ENCODE data around the gene ZSCAN2.
"Not testable (repeated sequence)": the region's sequence is repeated elsewhere in the genome, so short reads cannot be mapped to it uniquely, and the experiment has no call there.

ZSCAN2 gene

DNA sequence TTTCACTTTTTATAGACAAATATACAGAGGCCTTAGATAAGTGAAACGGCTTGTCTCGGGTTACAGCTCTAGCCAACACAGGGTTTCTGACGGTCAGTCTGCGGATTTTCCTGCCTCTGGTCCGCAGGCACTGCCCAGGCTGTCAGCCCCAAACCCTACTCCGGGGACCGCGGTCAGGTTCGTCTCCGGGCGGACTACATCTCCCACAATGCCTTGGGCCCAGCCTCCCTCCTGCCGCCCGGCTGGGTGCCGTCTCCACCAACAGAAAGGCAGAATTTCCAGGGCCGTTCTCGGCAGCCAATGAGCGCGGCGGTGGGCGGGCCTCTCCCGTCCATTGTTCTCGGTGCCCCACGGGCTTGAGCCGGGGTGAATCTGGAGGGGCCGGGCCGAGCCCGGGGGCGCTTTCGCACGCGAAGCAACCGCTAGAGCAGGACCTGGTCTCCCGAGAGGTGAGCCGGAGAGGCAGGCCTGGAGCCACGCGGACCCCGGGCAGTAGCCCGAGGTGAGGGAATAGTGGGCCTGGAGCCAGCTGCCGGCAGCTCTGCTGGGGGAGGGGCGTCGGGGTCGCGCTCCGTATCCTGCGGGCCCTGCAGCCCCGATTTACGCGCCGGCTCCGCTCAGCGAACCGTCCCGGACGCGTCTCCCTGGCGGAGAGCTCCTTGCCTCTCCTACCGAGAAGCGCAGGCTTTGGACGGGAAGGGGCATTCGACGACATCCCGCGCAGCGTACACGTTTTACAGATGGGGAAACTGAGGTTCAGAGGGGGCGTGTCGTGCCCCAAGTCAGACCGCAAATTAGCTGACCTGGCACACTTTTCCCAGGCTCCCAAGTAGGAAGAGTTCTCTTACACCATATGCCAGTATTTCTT, at the start of gene ZSCAN2:
Gene ZSCAN2 (plus strand): TSS at position 323 of the 868 bp plus-strand sequence. CDS start 2,919 bp downstream, outside the sequence.
- DNase-seq: peak; percentile 96

DNA sequence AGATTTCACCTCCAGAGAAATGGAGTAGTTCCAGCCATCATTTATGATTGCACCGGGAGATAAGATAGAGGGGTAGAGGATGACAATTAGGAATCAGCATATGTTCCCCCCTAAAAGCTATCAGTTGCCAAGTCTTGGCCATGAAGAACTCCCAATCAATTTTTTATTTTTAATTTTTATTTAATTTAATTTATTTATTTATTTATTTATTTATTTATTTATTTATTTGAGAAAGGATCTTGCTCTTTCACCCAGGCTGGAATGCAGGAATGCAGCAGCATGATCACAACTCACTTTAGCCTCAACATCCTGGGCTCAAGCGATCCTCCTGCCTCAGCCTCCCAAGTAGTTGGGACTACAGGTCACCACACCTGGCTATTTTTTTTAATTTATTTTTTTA, 49.2 kb upstream of the ZSCAN2 start:
- DNase-seq: not testable (repeated sequence)

DNA sequence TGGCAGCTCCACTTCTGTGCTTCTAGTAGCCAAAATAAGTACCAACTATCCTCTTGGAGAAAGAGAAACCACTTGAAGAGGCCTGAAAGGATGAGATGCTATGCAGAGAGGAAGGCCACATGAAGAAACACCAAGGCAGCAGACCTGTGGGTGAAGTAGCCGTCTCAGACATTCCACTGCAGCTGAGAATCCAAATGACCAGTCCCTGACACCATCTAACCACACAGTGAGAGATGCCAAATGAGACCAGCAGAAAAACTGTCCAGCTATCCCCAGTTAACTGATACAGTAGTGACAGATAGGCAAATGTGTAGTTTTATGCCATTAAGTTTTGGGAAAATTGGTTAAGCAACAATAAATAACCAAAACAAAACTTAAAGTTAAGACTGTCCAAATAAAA, 47.9 kb upstream of the ZSCAN2 start:
- DNase-seq: no peak

DNA sequence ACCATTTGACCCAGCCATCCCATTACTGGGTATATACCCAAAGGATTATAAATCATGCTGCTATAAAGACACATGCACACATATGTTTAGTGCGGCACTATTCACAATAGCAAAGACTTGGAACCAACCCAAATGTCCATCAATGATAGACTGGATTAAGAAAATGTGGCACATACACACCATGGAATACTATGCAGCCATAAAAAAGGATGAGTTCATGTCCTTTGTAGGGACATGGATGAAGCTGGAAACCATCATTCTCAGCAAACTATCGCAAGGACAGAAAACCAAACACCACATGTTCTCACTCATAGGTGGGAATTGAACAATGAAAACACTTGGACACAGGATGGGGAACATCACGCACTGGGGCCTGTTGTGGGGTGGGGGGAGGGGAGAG, 44.1 kb upstream of the ZSCAN2 start:
- not testable (repeated sequence) for DNase-seq

DNA sequence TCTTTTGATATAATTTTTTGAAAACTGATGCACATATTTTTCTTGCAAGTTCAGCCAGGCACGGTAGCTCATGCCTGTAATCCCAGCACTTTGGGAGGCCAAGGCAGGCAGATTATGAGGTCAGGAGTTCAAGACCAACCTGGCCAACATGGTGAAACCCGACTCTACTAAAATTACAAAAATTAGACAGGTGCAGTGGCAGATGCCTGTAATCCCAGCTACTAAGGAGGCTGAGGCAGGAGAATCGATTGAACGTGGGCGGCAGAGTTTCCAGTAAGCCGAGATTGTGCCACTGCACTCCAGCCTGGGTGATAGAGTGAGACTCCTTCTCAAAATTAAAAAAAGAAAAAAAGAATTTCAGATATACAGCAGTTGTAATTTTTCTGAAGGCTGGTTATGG, 32.8 kb upstream of the ZSCAN2 start:
- not testable (repeated sequence) for DNase-seq

DNA sequence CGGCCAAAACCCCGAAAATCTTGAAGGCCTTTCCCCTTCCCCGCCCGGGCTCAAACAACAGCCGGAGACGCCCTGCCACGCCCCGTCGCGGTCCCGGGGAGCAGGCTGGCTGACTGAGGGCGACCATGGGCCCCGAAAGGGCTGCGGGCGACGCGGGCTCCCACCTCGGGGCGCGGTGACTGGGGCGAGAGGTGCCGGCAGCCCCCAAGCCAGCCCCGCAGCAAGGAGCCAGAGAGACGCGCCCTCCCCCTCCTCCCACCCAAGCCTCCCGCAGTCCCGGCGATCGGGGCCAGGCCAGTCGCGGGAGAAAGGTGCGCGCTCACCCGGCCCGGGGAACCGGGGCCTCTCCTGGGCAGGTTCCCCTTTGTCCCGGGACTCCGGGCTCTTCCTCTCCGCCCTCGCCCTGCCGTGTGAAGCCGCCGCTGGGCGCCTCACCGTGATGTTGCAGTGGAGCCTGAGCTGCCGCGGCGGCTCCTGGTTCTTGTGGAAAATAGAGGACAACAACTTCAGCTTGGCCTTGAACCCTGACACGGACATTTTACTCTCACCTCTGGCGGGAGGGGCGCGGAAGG, 30.6 kb upstream of the ZSCAN2 start:
- peak; percentile 66 for DNase-seq

DNA sequence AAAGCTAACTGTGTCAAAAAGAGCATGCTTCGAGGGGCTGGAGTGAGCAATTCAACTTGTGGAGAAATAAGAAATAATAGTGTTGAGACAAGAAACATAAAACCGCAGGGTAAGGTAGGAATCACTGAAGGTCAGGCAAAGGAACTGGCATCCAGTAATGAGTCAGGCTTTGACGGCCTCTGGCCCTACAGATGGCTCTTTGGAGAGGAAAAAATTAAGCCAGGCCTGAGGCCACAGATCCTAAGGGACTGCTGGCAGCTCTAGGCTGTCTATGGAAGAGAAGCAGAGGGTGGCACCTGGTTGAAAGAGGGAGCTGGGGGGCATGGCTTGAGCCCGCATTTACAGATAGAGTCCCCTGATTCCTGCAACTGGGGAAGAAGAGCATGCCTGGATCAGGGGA, 28.6 kb upstream of the ZSCAN2 start:
- DNase-seq: no peak

DNA sequence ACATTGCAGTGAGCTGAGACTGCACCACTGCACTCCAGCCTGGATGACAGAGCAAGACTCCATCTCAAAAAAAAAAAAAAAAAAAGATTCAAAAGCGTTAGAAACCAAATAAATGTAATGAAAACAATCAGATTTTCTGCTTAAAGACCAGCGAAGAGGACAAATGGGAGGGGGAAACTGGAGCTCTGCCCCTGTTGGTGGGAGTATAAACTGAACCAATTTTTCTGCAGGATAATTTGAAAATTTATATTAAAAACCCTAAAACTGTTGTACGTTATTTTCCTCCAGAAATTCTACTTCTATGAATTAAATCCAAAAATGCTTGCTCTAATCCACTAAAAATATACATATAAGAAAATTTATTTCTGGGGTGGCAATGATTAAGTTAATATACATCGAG, 25.3 kb upstream of the ZSCAN2 start:
- no peak for DNase-seq

DNA sequence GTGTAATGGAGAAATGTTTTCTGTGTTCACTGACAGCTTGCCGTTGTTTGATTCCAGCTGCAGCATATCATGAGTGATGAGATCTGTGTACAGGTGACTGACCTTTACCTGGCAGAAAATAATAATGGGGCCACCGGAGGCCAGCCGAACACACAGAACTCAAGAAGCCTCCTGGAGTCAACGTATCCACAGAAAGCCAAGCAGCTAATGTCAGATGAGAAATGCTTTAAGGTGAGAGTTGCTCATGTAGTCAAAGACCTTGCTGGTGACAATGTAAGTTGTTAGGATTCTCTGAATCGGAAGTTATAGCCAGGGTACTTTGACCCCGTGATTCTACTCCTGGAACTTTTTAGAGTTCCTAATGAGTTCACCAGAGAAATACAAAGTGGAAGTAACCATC, 22.9 kb upstream of the ZSCAN2 start:
- DNase-seq: not testable (repeated sequence)

DNA sequence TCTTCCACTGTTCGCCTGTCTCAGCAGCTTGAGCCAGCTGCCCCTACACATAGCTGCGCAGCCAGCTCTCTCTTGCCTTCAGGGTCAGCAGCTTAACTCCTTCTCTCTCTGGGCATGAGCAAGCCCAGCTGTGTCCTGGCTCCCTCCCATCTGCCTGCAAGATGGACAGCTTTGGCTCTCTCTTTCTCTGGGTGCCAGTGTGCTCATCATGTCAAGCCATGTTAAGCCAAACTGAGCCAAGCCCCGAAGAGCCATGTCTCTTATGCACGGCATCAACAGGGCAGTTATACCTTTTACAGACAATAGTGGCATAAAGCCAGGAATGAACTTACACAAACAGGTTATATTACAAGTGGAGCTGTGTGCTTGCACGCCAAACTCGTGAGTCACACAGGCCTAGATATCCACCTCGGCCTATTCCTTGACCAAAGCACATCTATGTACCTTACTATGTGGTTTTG, 21.5 kb upstream of the ZSCAN2 start:
- not testable (repeated sequence) for DNase-seq

DNA sequence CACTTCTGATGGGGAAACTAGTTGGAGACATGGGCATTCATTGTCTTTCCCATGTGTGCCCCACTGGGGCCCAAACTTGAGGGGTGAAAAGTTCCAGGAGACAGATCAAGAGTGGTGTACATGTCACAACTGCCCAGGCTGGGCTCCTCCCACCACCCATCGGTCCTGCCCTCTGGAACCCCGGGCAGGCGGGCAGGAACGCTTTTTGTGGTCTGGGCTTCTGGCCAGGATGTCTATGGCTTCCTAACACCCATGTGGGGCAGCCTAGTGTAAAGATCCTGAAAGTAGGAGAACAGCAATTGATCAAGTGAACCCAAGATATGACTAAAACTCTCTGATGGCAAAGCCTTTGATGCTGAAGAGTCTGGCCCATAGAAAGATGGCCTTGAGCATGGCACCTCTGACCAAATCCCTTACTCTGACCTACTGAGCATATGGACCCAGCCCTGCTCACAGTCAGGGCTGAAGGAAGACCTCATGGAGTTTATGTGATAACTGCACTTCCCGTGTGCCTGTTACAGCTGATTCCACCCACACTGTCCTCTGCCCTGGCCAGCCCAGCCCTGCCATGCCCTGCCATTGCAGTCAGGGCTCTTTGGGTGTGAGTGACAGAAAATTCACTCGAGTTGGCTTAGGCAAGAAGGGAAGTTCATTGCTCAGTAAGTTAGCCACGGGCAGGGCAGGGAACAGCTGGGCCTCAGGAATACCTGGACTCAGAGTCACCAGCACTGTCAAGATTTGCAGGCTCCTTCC, 19.0 kb upstream of the ZSCAN2 start:
- not testable (repeated sequence) for DNase-seq

DNA sequence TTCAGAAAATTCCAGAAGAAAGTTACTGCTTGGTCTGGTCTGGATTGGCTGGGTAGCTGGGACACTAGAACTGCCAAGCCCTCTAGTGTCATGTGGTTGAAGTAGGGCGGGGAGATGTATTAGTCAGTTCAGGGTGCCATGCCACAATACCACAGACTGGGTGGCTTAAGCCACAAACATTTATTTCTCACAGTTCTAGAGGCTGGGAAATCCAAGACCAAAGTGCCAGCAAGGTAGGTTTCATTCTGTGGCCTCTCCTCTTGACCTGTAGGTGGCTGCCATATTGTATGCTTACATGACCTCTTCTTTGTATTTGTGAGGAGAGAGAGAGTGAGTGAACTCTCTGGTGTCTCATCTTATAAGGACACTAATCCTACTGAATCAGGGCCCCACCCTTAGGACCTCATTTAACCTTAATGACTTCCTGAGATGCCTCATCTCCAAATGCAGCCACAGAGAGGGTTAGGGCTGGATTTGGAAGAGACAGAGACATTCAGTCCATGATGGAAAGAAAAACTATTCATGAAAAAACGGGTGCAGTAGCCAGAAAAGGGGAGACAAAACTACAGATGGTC, 18.1 kb upstream of the ZSCAN2 start:
- DNase-seq: no peak

DNA sequence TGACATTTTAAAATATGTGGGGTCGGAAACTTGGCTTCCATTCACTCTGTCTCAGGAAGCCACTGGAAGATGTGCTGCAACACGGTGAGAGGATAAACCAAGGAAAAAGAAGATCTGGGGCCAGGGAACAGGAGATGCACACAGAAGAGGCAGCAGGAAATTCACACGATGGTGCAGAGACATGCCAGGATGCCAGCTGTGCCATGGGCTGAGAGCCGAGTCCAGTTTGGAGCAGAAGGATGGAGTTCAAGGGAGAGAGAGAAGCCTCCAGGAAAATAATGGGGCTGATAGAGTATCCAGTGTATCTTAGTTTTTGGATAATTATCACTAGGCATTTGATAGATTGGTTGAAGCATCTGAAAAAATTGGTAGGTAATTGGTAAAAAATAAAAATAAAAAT, 16.9 kb upstream of the ZSCAN2 start:
- DNase-seq: not testable (repeated sequence)

DNA sequence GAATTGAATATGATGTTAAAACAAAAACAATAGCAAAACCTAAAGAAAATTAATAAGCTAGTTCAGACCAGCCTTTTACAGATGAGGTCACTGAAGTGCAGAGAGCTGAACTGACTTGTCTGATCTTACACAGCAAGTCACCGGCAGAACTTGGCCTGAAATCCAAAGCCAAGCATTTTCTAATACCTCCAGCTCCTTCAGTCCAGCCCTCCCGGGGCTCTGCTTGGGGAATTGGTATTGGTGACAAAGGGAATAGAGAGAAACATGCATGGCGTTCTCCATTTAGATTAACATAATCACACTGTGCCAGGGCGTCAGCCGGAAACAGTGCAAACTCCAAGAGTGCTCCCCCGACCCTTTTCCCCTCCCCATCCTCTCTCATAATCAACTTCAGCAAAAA, 14.1 kb upstream of the ZSCAN2 start:
- DNase-seq: no peak

DNA sequence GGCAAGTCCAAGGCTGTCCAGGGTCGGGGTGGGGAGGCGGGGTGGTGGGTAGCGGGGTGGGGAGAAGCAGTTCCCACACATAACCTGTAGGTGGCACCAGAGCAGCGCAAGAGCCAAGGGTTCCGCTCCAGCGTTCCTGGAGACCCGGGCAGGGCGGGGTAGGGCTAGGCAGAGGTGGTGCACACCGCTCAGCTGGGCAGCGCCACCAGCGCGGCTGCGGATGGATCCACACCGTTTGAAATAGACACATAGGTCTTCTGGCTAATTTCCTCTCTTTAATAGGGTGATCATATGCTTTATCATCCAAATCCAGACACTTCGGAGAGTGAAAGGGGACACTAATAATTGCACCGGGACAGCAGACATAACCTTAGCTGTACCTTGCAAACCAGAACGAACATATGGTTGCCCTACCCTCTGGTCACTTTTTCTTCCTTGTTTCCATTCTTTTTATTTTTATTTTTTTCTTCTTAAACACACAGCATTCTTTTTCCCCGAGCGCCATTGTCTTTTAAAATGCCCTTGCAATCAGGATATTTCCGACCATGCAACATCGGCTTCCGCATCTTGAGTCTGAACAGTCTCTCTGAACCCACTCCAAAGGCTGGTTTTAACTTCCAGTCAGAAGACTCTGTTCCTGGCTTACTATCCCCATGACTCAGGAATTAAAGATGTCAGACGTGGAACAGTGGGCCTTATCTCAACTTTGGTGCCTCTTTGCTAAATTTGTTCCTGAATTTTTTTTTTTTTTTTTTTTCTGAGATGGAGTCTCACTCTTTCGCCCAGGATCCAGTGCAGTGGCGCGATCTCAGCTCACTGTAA, 12.5 kb upstream of the ZSCAN2 start:
- peak; percentile 90 for DNase-seq

DNA sequence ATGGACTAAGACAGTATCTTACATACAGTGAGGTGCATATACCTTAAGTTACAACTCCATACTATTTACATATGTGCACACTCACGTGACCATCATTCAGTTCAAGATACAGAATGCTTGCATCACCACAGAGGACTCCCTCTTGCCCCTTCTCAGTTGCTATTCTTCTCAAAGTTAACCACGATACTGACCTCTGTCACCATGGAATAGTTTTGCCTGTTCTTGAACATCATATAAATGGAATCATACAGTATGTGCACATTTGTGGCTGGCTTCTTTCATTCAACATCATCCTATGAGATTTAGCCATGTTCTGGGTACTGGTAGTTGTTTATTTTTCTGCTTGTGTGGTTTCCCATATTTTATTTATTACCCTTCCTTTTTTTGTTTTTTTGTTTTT, 10.4 kb upstream of the ZSCAN2 start:
- DNase-seq: no peak

DNA sequence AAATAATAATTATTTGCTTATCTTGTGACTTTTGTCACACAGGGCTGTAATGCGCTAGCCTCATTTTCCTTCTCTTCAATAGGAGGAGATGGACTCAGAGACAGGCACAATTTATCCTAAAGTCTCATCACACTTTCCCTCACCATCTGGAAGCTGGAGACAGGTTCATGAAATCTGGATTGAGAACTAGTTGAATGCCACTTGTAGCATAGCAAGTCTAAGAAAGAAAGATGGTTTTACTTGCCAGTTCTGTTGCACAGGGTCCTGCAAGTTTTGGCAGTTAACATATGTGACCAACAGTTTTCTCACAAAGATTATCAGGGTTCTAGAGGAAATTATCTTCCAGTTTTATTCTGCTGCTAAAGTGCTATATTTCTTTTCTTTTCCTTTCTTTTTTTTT, 9.0 kb upstream of the ZSCAN2 start:
- no peak for DNase-seq

DNA sequence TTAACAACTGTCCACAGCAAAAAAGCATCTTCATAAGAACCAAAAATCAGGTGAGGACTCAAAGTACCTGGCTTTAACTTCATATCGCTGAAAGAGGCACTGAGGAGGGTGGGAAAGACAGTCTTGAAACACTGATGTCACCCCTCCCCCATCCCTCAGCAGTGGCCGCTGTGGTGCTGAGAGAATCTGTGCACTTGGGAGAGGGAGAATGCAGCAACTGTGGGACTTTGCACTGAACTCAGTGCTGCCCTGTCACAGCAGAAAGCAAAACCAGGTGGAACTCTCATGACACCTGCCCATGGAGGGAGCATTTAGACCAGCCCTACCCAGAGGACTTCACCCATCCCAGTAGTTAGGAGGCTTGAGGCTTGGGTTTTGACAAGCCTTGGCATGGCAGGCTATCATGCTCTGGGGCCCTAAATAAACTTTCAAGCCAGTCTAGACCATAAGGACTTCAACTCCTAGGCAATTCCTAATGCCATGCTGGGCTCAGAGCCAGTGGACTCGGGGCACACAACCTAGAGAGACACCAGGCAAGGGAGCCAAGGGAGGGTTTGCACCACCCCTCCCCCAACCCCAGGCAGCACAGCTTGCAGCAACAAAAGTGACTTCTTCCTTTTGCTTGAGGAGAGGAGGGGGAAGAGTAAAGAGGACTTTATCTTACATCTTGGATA, 6.1 kb upstream of the ZSCAN2 start:
- DNase-seq: no peak

DNA sequence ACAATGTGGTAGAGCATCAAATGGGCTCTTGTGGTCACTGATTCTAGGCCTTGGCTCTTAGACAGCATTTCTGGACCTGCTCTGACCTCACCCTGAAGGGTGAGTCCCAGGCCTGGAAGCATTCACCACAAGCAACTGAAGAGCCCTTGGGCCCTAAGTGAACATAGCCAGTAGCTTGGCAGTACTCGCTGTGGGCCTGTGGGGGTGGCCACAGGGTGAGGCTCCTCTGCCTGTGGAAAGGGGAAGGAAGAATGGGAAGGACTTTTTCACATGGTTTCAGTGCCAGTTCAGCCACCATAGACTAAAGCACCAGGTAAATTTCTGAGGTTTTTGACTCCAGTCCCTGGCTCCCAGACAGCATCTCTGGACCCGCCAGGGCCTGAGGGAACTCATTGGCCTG, 5.1 kb upstream of the ZSCAN2 start:
- DNase-seq: no peak

DNA sequence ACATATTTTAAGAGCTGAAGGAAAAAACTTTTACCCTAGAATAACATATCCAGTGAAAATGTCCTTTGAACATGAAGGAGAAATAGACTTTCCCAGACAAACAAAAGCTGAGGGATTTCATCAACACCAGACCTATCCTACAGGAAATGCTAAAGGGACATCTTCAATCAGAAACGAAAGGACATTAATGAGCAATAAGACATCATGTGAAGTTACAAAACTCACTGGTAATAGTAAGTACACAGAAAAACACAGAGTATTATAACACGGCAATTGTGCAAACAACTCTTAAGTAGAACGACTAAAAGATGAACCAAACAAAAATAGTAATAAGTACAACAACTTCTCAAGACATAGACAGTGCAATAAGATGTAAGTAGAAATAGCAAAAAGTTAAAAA, 3.5 kb upstream of the ZSCAN2 start:
- DNase-seq: no peak

DNA sequence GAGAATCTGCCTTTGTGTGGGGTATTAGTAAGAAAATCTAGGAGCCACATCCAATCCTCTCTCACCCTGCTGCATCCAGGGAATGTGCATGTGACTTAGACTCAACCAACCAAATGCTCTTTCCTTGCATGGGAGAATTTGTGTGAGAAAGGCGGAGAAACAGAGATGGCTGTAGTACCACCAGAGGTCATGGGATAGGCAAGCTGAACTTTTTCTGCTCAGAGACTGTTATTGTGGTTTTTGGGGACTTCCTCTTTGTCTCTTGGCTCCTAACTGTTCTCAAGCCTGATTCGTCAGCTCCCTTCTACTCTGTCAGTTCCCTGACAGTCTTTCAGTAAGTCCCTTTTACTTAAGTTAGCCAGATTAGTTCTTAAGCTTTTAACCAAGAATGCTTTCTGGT, 2.6 kb upstream of the ZSCAN2 start:
- DNase-seq: no peak

DNA sequence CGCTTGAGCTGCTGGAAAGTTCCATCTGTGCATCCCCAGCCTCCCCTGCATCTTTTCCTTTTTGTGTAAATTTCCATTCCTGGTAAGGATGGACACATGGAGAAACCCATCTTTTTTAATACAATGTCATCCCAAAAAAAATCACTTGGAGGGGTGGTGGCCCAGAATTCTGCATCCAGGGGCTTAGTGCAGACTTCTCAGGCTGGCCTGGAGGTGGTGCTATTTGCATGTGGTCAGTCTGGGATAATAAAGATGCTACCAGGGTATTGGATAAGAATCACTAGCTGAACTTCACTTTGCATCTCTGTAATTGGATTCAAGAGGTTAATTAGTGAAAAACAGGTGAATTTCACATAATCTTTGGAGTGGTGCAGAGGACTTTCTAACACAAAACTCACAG, 1.8 kb upstream of the ZSCAN2 start:
- DNase-seq: peak; percentile 57
